ENCODE results near the gene CH25H.
"Not testable (repeated sequence)": the region's sequence is repeated elsewhere in the genome, so short reads cannot be mapped to it uniquely, and the experiment has no call there.

Gene CH25H, protein sequence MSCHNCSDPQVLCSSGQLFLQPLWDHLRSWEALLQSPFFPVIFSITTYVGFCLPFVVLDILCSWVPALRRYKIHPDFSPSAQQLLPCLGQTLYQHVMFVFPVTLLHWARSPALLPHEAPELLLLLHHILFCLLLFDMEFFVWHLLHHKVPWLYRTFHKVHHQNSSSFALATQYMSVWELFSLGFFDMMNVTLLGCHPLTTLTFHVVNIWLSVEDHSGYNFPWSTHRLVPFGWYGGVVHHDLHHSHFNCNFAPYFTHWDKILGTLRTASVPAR

DNA sequence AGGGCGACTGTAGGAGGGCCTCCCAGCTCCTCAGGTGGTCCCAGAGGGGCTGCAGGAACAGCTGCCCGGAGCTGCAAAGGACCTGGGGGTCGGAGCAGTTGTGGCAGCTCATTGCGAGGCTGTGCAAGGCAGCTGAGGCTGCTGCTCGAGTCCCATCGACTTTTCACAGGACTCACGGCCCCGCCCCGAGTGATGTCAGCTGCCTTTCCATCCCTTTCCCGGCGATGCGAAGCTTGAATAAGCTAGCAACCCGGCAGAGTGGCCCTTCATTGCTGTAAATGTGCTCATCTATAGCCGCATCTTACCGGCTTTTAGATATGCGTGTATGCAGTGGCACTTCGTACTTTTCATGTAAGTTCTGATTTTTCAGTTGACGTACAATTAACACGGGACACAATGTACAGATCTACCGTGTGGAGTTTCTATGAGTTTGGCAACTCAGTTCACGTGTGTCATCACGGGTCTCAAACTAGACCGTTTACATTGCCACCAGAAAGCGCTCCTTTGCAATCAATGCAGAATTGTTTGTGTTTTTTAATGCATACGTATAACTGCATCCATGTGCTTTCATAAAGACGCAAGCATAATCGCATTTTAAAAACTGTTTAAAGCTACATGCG, at the start of gene CH25H:
CH25H (minus strand) TSS at position 137 of the 620 bp plus-strand sequence; CDS start at position 112, 25 bp downstream.
- DNase-seq (ENCODE audit: low read depth) = no peak
- TF ChIP-seq, protein P1, sequence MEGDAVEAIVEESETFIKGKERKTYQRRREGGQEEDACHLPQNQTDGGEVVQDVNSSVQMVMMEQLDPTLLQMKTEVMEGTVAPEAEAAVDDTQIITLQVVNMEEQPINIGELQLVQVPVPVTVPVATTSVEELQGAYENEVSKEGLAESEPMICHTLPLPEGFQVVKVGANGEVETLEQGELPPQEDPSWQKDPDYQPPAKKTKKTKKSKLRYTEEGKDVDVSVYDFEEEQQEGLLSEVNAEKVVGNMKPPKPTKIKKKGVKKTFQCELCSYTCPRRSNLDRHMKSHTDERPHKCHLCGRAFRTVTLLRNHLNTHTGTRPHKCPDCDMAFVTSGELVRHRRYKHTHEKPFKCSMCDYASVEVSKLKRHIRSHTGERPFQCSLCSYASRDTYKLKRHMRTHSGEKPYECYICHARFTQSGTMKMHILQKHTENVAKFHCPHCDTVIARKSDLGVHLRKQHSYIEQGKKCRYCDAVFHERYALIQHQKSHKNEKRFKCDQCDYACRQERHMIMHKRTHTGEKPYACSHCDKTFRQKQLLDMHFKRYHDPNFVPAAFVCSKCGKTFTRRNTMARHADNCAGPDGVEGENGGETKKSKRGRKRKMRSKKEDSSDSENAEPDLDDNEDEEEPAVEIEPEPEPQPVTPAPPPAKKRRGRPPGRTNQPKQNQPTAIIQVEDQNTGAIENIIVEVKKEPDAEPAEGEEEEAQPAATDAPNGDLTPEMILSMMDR (IDR thresholded peaks at IDR 0.05; ENCODE audit: low read depth, low read length, missing control alignments) = no peak
- peak within 1 kb of the TSS; percentile 50 for H3K4me3 ChIP-seq (ENCODE audit: low read depth, low read length)

DNA sequence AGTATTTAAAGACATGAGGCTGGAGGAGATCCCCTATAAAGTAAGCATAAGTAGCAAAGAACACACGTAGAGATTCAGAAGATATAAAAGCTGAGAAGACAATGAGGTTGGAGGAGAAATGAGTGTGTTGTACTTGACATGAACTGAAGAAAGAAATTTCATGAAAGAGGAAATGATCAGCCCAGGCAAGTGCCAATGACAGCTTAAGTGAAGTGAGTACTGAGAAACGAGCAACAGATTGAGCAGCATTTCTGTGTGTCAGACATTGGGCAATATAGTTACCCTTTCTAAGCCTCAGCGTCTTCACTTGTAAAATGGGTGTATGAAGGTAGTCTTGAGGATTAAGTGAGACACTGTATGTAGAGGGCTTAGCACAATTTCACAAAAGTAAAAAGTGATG, 49.2 kb upstream of the CH25H start:
- DNase-seq (ENCODE audit: low read depth) = no peak
- no peak overlapping the region for H3K4me3 ChIP-seq (ENCODE audit: low read depth, low read length)
- TF ChIP-seq, protein P1 (IDR thresholded peaks at IDR 0.05; ENCODE audit: low read depth, low read length, missing control alignments) = no peak

DNA sequence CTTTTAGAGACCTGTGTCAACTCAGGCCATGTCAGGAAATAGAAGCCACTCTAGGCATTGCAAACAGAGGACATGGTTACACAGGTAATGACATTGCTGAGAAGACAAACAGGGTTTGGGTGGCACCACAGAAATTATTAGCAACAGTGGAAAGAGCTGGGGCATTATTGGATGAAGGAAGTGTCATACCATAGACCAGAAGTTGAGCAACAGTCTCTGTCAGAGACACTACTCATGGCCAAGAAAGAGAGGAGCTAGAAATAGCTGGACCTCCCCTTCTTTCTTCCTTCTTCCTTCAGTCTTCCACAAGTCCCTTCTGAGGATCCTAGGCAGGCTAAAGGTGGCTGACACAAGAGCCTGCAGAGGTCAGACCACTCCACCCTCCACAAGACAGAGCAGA, 48.7 kb upstream of the CH25H start:
- TF ChIP-seq, protein P1 (IDR thresholded peaks at IDR 0.05; ENCODE audit: low read depth, low read length, missing control alignments) = no peak
- no peak overlapping the region for H3K4me3 ChIP-seq (ENCODE audit: low read depth, low read length)
- DNase-seq (ENCODE audit: low read depth) = no peak

DNA sequence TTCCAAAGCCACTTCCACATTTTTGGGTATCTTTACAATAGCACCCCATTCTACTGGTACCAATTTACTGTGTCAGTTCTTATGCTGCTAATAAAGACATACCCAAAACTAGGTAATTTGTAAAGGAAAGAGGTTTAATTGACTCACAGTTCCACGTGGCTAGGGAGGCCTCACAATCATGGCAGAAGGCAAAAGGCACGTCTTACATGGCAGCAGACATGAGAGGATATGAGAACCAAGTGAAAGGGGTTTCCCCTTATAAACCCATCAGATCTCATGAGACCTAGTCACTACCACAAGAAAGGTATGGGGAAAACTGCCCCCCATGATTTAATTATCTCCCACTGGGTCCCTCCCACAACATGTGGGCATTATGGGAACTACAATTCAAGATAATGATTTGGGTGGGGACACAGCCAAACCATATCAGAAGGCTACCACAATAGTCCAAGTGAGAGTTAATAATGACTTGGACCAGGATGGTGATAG, 48.0 kb upstream of the CH25H start:
- H3K4me3 ChIP-seq (ENCODE audit: low read depth, low read length); DNase-seq (ENCODE audit: low read depth): not testable (repeated sequence)
- TF ChIP-seq, protein P1 (IDR thresholded peaks at IDR 0.05; ENCODE audit: low read depth, low read length, missing control alignments) = peak; percentile 1

DNA sequence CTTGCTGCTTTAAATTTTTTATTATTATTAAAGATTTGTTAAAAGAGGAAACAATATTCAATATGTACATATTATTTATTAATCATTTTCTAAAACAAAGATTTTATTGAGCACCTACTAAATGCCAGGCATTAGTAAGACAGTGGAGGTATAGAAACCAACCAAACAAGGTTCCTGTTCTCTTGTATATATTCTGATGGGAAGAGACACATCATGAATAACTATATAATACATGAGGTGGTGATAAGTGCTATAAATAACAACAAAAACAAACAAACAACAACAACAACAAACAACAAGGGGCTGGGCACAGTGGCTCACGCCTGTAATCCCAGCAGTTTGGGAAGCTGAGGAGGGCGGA, 45.1 kb upstream of the CH25H start:
- DNase-seq (ENCODE audit: low read depth) = no peak
- peak overlapping the region; percentile 78; the same call in 1 of the 2 replicates for H3K4me3 ChIP-seq (ENCODE audit: low read depth, low read length)
- TF ChIP-seq, protein P1 (IDR thresholded peaks at IDR 0.05; ENCODE audit: low read depth, low read length, missing control alignments) = no peak

DNA sequence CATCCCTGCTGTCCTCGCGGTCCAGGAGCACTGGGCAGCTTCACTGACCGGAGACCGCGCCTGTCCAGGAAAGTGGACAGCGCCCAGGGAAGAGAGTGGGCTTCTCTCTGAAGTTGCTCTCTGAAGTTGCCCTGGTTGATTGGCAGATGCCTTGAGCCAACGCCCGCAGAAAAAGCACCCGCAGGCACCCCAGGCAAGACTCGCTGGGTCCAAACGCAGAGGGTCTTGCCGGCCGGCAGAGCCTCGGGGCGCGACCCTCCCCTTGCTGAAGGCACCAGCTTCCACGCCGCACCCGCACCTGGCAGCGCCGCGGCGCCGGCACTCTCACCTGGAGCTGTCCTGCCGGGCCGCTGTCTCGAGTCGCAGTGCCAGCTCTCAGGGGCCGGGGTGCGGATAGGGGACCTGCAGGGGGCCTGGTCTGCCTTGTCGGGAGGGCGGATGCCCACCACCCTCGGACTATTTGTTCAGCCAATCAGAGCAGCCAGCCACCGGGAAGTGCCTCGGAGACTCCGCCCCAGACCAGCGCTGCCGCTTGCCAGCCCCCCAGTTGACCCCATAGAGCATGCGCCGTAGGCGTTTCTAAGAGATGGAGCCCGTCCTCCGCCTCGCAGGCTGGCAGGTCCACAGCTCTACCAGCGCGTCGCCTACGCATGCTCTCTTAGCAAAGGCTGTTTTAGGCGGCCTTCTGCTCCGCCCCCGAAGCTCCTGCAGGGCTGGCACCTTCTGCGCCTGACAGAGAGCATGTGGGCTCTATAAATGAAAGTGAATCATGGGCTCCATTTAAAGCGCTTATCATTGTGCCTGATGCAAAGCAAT, 44.5 kb upstream of the CH25H start, which contains the start of gene LIPA:
LIPA (minus strand) TSS at position 367 of the 816 bp plus-strand sequence. CDS start 4,127 bp downstream, outside the sequence.
- DNase-seq (ENCODE audit: low read depth) = peak; percentile 95
- TF ChIP-seq, protein P1 (IDR thresholded peaks at IDR 0.05; ENCODE audit: low read depth, low read length, missing control alignments) = no peak

More for the DNA sequence above, 44.5 kb upstream of the CH25H start, which contains the start of gene LIPA:
- H3K4me3 ChIP-seq (ENCODE audit: low read depth, low read length) = peak within 1 kb of the TSS; percentile 78
